Measurements from ENCODE around the gene SEMA4A.
"Not testable (repeated sequence)": the region's sequence is repeated elsewhere in the genome, so short reads cannot be mapped to it uniquely, and the experiment has no call there.

SEMA4A gene

DNA sequence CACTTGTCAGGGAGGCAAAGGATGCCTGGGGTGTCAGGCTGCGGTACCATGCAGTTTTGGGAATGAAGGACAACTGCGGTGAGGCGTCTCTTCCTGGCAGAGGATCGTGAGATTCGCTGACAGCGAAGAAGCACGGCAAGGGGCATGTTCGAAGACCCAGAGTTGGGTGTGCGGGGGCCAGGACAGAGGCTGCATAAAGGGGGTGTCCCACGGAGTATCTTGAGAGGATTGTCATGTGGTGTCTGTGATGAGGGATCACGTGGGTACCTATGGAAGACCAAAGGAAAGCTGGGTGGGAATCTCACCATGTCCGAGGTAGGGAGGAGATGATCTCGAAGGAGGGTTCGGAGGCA is 40.9 kb downstream of the SEMA4A start:
- no peak for DNase-seq (ENCODE audit: low read depth)

DNA sequence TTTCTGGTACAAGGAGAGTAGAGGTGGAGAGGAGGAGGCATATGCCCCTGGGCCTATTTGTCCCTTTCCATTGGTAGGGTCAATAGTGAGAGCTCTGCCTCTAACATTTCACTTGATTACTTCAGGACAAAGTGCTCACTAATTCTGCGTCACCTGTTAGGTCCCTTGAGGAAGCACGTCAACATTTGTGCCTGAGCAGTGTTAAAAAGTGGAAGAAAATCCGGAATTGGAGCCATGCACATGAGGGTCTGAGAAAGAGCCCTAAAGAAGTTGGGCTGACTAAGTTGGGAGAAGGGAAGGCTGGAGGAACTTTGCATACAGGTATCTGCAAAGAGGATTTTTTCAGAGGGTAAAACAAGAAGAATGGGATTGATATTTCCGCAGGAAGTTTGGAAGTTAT is 42.5 kb downstream of the SEMA4A start:
- DNase-seq (ENCODE audit: low read depth): no peak

DNA sequence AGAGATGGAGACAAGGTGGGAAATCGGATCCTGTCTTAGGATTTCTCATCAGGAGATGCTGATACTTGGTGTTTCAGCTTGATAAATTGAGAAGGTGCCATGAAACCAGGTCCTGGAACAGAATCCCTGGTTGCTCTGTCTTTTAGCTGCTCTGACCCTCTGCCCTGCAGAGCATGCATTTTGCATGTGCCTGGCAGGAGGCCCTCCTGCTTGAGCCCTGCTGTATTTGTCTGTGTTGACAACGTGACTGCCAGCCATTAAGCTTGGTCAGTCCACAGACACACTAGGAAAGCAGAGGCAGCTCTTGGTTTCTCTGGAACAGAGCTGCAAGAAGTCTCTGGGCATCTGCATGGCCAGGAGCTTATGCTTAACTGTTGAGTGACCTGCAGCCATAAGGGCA is 43.1 kb downstream of the SEMA4A start:
- no peak for DNase-seq (ENCODE audit: low read depth)

DNA sequence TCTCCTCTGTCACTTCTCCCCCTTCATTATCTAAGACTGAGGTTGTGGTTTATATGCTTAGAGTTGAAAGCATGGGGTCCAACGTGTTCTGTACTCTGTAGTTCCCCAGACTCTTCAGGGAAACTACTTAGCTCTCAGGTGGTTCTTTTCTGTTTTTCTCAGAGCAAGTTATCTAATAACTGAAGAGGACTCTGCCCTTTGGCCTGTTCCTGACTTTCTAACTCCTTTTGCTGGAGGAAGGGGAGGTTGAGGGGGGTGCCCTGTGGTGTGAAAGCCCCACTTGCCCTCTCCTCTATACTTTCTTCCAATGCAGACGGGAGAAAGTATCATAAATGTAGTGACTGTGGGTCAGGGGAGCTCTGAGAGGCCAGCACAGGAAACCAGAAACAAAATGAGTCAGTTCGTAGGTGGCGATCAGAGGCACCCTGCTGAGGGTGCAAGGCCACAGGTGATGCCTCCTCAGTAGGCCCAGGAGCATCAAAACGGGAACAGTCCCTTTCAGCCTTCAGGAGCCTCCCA is 45.5 kb downstream of the SEMA4A start:
- no peak for DNase-seq (ENCODE audit: low read depth)

DNA sequence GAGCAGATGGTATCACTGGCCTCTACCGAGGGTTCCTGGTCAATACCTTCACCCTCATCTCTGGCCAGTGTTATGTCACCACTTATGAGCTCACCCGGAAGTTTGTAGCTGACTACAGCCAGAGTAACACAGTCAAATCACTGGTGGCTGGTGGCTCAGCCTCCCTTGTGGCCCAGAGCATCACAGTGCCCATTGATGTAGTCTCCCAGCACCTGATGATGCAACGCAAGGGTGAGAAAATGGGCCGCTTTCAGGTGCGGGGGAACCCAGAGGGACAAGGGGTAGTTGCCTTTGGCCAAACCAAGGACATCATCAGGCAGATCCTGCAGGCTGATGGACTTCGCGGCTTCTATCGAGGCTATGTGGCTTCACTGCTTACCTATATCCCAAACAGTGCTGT is 46.7 kb downstream of the SEMA4A start:
- DNase-seq (ENCODE audit: low read depth): no peak

DNA sequence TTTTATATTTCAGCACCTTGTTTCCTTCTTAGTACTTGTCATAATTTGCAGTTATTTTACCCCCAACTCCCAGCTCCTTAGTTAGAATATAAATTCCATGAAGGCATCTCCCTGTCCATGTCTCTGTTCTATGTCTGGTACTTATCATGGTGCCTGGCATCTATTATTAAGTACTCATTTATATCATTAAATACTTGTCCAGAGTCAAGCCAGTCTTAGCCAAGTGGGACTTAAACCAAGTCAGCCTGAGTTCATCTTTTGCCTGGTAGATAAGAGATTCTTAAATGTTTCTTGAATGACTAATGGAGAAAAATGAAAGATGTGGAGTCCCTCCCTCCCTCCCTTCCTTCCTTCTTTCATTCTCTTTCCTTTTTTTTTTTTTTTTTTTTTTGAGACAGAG is 49.9 kb downstream of the SEMA4A start:
- no peak for DNase-seq (ENCODE audit: low read depth)

DNA sequence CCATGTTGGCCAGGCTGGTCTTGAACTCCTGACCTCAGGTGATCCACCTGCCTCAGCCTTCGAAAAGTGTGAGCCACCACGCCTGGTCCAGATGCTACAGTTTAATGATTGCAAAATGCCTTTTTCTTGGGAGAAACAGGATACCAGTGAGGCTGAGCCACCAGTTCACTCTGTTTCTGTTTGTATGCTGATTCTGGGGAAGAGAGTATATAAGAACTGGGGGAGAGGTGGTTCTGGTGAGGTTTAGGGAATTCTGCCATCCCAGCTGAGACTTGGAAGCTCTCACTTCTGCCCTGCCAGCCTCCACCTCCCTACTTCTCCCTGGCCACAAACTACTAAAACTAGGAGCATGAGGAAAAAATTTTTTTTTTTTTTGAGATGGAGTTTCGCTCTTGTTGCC is 51.3 kb downstream of the SEMA4A start:
- DNase-seq (ENCODE audit: low read depth): no peak

DNA sequence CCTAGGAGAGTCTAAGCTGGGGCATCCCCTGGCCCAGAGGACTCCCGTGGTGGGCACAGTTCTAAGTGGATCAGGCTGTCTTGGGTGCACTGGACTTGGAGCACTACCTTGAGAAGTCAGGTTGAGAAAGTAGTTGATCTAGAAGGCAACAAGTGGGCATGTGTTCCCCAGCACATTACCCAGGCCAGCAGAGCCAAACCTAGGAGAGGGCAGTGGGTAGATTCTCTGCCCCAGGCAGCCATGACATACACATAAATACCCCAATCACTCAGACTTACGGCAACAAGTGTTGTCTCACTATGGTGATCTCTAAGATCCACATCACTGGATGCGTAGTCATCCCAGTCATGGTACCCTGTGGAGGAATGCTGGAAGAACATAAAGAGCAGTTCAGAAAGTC is 57.9 kb downstream of the SEMA4A start:
- no peak for DNase-seq (ENCODE audit: low read depth)

DNA sequence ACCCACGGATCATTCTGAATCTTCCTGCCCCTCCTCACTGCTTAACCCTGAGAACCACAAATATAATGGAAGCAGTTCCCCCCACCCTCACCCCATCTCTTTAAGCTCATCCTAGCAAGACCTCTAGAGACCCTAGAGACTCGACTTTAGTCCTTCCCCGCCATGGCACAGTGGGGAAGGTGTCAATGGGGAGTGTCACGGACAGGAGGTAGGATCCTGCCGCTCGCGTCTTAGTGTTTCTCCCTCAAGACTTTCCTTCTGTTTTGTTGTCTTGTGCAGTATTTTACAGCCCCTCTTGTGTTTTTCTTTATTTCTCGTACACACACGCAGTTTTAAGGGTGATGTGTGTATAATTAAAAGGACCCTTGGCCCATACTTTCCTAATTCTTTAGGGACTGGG is 58.7 kb downstream of the SEMA4A start:
- DNase-seq (ENCODE audit: low read depth): no peak

DNA sequence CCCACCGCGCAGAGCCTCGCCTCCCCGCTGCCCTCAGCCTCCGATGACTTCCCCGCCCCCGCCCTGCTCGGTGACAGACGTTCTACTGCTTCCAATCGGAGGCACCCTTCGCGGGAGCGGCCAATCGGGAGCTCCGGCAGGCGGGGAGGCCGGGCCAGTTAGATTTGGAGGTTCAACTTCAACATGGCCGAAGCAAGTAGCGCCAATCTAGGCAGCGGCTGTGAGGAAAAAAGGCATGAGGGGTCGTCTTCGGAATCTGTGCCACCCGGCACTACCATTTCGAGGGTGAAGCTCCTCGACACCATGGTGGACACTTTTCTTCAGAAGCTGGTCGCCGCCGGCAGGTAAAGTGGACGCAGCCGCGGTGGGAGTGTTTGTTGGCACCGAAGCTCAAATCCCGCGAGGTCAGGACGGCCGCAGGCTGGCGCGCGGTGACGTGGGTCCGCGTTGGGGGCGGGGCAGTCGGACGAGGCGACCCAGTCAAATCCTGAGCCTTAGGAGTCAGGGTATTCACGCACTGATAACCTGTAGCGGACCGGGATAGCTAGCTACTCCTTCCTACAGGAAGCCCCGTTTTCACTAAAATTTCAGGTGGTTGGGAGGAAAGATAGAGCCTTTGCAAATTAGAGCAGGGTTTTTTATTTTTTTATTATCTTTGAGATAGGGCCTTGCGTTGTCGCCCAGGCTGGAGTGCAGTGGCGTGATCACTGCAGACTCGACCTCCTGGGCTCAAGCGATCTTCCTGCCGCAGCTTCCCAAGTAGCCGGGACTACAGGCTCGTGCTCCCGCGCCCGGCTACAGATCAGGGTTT is 59.7 kb downstream of the SEMA4A start, which contains the start of gene PMF1:
TSS of gene PMF1 (plus strand) at position 175 of the 811 bp plus-strand sequence. CDS start at position 184, 9 bp downstream.
- peak; percentile 93 for DNase-seq (ENCODE audit: low read depth)

DNA sequence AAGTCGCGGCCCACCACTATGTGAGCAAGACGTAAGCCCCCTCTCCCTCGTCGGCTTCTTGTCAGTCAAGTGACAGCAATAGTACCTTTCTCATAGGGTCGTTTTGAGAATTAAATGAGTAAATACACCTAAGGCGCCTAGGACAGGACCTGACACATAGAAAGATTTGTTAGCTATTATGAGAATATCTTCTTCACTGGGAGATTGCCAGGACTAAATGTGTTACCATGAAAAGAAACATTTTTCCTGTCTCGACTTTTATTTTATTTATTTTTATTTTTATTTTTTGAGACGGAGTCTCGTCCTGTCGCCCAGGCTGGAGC is 60.2 kb downstream of the SEMA4A start:
- no peak for DNase-seq (ENCODE audit: low read depth)

DNA sequence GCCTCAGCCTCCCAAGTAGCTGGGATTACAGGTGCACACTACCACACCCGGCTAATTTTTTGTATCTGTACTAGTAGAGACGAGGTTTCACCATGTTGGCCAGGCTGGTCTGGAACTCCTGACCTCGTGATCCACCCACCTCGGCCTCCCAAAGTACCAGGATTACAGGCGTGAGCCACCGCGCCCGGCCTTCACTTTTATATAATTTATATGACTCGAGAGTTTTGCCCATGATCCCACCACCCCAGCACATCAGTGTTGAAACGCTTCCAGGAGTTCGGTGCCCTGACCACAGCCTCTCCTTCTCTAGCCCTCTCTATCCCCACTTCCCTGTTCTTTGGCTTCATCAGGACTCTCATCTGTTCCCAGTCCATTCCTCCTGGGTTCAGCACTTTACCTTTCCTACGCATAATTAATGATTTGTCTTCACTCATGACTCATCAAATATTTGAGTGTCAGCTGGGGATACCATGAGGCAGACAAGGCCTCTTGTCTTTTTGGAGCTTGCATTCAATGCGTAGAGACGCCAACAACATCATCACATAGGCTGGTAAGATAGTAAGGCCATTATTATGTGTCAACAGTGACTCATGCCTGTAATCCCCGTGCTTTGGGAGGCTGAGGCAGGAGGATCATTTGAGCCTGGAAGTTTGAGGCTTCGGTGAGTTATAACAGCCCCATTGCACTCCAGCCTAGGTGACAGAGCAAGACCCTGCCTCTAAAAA is 60.8 kb downstream of the SEMA4A start:
- no peak for DNase-seq (ENCODE audit: low read depth)

DNA sequence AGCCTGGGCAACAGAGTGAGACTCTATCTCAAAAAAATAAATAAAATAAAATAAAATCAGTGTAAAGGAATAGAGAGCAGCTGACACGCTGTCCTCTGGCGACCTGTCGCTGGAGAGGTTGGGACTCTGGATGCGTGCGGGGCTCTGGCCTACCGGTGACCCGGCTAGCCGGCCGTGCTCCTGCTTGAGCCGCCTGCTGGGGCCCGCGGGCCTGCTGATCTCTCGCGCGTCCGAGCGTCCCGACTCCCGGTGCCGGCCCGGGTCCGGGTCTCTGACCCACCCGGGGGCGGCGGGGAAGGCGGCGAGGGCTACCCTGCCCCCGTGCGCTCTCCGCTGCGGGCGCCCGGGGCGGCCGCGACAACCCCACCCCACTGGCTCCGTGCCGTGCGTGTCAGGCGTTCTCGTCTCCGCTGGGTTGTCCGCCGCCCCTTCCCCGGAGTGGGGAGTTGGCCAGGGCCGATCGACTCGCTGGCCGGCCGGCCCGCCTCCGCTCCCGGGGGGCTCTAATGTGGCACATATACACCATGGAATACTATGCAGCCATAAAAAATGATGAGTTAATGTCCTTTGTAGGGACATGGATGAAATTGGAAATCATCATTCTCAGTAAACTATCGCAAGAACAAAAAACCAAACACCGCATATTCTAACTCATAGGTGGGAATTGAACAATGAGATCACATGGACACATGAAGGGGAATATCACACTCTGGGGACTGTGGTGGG is 63.1 kb downstream of the SEMA4A start:
- not testable (repeated sequence) for DNase-seq (ENCODE audit: low read depth)

DNA sequence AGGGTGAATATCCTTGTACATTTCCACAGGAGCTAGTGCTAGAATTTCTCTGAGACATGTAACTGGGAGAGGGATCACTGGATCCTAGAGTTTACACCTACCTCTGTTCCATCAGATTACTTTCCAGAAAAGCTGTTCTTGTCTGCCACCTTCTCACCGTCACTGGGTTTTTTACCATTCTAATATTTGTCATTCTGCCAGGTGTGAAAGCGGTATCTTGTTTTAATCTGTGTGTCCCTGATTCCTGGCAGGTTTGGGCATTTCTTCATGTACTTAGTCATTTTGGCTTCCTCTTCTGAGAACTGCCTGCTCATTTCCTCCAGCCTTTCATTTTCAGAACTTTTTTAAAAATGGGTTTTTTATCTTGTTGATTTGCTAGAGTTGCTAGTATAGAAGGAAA is 64.5 kb downstream of the SEMA4A start:
- DNase-seq (ENCODE audit: low read depth): no peak

DNA sequence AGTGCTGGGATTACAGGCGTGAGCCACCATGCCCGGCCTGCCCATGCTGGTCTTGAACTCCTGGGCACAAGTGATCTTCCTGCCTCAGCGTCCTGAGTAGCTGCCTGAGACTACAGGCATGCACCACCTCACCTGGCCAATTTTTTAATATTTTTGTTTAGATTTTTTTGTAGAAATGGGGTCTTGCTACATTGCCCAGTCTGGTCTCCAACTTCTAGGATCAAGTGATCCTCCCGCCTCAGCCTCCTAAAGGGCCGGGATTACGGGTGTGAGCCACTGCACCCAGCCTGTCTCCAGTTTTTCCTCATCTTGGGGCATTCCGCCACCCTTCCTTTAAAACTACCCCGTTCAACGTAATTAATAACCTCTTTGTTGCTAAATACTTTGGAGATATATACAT is 66.8 kb downstream of the SEMA4A start:
- no peak for DNase-seq (ENCODE audit: low read depth)

DNA sequence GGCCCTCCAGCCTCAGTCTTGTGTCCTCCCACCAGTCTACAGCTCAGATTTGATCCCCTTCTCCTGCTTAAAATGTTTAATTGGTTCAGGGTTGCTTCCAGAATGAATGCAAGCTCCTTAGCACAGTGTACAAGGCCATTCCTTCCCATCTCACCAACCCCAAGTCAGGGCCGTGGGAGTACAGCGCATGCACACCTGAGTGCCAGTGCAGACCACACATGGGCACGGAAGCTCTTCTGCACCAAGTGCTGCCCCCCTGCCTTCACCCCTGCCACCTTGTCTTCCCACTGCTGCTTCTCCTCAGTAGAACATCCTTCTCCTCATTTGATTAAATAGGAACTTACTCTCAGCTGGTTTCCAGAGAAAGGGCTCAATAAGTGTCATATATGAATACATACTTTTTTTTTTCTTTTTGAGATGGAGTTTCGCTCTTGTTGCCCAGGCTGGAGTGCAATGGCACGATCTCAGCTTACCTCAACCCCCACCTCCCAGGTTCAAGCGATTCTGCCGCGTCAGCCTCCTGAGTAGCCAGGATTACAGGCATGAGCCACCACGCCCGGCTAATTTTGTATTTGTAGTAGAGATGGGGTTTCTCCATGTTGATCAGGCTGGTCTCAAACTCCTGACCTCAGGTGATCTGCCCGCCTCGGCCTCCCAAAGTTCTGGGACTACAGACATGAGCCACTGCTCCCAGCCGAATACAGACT is 68.8 kb downstream of the SEMA4A start:
- no peak for DNase-seq (ENCODE audit: low read depth)

DNA sequence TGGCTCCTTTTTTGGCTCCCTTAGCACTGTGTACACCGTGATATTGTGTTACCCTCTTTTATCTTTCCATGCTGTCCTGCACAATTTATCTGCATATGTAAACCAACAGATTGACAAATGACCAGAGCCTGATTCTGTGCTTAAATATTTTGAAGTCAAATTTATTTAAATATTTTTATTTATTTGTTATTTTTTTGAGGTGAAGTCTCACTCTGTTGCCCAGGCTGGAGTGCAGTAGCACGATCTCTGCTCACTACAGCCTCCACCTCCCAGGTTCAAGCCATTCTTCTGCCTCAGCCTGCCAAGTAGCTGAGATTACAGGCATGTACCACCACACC is 72.3 kb downstream of the SEMA4A start:
- DNase-seq (ENCODE audit: low read depth): no peak

DNA sequence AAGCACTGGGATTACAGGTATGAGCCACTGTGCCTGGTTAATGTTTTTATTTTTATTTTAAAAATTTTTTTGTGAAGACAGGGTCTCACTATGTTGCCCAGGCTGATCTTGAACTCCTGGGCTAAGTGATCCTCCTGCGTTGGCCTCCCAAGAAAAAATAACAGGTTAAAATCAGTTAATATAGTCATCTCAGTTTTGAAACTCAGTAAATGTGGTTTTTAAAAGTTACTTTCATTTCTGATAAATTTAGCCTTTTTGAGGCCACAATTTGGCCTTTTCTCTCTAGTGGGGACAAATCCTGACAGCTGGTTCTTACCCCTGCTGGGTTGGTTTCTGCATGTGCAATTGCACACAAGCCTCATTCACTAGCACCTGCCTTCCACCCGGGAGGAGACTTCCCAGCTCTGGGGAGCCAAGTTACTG is 72.7 kb downstream of the SEMA4A start:
- DNase-seq (ENCODE audit: low read depth): no peak

DNA sequence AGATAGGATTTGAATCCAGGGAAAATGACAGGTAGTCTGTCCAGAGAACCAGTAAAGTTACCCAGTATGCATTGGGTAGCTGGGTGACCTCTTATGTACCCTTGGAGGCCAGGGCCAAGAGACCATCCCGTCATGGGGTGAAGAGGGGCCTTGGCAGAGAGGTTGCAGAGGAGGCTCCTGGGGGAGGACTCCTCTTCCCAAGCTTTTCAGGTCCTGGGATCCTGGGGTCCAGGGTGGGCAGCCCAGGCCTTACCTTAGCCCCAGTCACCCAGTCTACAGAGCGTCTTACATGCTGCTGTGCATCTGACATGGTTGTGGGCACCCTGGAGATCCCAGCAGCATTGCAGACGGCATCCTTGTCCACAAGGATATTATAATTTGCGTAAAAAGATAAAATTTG is 73.4 kb downstream of the SEMA4A start:
- DNase-seq (ENCODE audit: low read depth): no peak

Data from GM04504 (cell line).